Measurements from ENCODE around the gene MRPS18B. TPM values are rescaled to one million over a fixed set of nuclear protein-coding genes. Genes with fewer than 3 reads are reported as not detected.

MRPS18B gene
- total and polyA plus RNA-seq, 2 of the 13 experiments (the other 11 are each of a cell fraction or from before 2014, with no cell fraction given), result 125 to 131 TPM

GRCh38 chr6:30654798-30655742 lies 37.4 kb downstream of the MRPS18B start (continued):
- TF ChIP-seq ZSCAN5A (CRISPR knock-in tag; IDR thresholded peaks at IDR 0.05; ENCODE audit: borderline replicate concordance) (peak; percentile 60; the same call in 1 of the 2 replicates), POLR2AphosphoS2 (IDR thresholded peaks at IDR 0.05; ENCODE audit: low read depth, low read length) (no peak), SP5 (CRISPR knock-in tag; IDR thresholded peaks at IDR 0.05; ENCODE audit: borderline replicate concordance, low read depth) (peak; percentile 56; the same call in 1 of the 2 replicates), KDM1A (CRISPR knock-in tag; IDR thresholded peaks at IDR 0.05) (peak; percentile 94), ZSCAN21 (CRISPR knock-in tag; IDR thresholded peaks at IDR 0.05; ENCODE audit: borderline replicate concordance) (peak; percentile 82), SYNCRIP (IDR thresholded peaks at IDR 0.05; ENCODE audit: insufficient read depth, low read depth, low read length) (no peak), AHDC1 (CRISPR knock-in tag; IDR thresholded peaks at IDR 0.05; ENCODE audit: borderline replicate concordance) (peak; percentile 91; the same call in 1 of the 2 replicates), HNF1A (IDR thresholded peaks at IDR 0.05; ENCODE audit: low read depth) (0 out of 2 replicates have a peak, but pooled peaks have one; percentile 43), HNF1A (CRISPR knock-in tag; IDR thresholded peaks at IDR 0.05; ENCODE audit: borderline replicate concordance) (peak; percentile 61; the same call in 1 of the 2 replicates), KAT2B (IDR thresholded peaks at IDR 0.05; ENCODE audit: borderline replicate concordance, low read depth, low read length) (no peak), ELF4 (CRISPR knock-in tag; IDR thresholded peaks at IDR 0.05; ENCODE audit: borderline replicate concordance) (no peak), KDM2A (CRISPR knock-in tag; IDR thresholded peaks at IDR 0.05; ENCODE audit: borderline replicate concordance, low read depth) (peak; percentile 67), MIER2 (CRISPR knock-in tag; IDR thresholded peaks at IDR 0.05) (peak; percentile 63; the same call in 1 of the 2 replicates), NFYC (CRISPR knock-in tag; IDR thresholded peaks at IDR 0.05) (0 out of 2 replicates have a peak, but pooled peaks have one; percentile 18), SSRP1 (CRISPR knock-in tag; IDR thresholded peaks at IDR 0.05) (peak; percentile 90; the same call in 1 of the 2 replicates), ZNF326 (CRISPR knock-in tag; IDR thresholded peaks at IDR 0.05; ENCODE audit: borderline replicate concordance) (no peak), ZSCAN9 (CRISPR knock-in tag; IDR thresholded peaks at IDR 0.05; ENCODE audit: borderline replicate concordance) (peak; percentile 85; the same call in 1 of the 2 replicates)

Measured in HepG2 (cell line).